Natural killer cell (primary cell): Measurements from ENCODE around the gene GRK2. TPM values are rescaled to one million over a fixed set of nuclear protein-coding genes. Genes with fewer than 3 reads are reported as not detected.
A peak's percentile ranks its signal among the peaks of the same experiment; 100 is the strongest.

Source experiments
- ATAC-seq, 3 donors: fragments of 150-1000 bp in 2 of 3; fragments of 200-7000 bp in 1 of 3; cut with Tn5 transposase; 1 replicate in 1 of 3; 2 replicates in 2 of 3; pipeline ENCODE4 v1.10.0; 2021; ENCODE audit warnings: mild to moderate bottlenecking in 2 of 3, moderate library complexity in 2 of 3
- DNase-seq, 2 donors: peaks; one replicate each; pipeline versions ENCODE4 v3.0.0 to v3.0.0-alpha.2; 2013 to 2021; ENCODE audit warnings: mixed read lengths in 1 of 2
- H3K27ac ChIP-seq: one replicate; pipeline ENCODE4 v1.5.1; 2013; ENCODE audit warnings: mild to moderate bottlenecking, low read length
- H3K27me3 ChIP-seq: one replicate; pipeline ENCODE4 v1.6.1; 2013; ENCODE audit warnings: low read length; ENCODE audit not compliant: control insufficient read depth, insufficient read depth
- H3K36me3 ChIP-seq: one replicate; pipeline ENCODE4 v1.6.1; 2013; ENCODE audit warnings: low read length; ENCODE audit not compliant: control insufficient read depth, insufficient read depth
- H3K4me1 ChIP-seq: one replicate; pipeline ENCODE4 v1.6.1; 2013; ENCODE audit warnings: low read length; ENCODE audit not compliant: control insufficient read depth, insufficient read depth
- H3K4me3 ChIP-seq: one replicate; pipeline ENCODE4 v1.5.1; 2013; ENCODE audit warnings: low read length
- H3K9me3 ChIP-seq: one replicate; pipeline ENCODE4 v1.6.1; 2013; ENCODE audit warnings: low read length; ENCODE audit not compliant: control insufficient read depth, insufficient read depth
- H3K27ac Mint-ChIP-seq, 2 donors: one replicate each; pipeline ENCODE4 v1.8.0; 2022; ENCODE audit warnings: mild to moderate bottlenecking in 2 of 2, mixed read lengths in 2 of 2, moderate library complexity in 1 of 2
- H3K27me3 Mint-ChIP-seq, 2 donors: one replicate each; pipeline ENCODE4 v1.8.0; 2022; ENCODE audit warnings: low read depth in 2 of 2, mixed read lengths in 2 of 2
- H3K36me3 Mint-ChIP-seq: one replicate; pipeline ENCODE4 v1.8.0; 2022; ENCODE audit warnings: mixed read lengths
- H3K4me1 Mint-ChIP-seq, 2 donors: one replicate each; pipeline ENCODE4 v1.8.0; 2022; ENCODE audit warnings: mixed read lengths in 2 of 2
- H3K4me3 Mint-ChIP-seq: one replicate; pipeline ENCODE4 v1.8.0; 2022; ENCODE audit warnings: mild to moderate bottlenecking, moderate library complexity, mixed read lengths
- H3K9me3 Mint-ChIP-seq, 2 donors: one replicate each; pipeline ENCODE4 v1.8.0; 2022; ENCODE audit warnings: mixed read lengths in 2 of 2
- WGBS: methylation state at CpG from one replicate; pipeline ENCODE4 v1.1.7; 2013; ENCODE audit warnings: missing lambda C conversion rate; ENCODE audit not compliant: insufficient coverage; 5-methylcytosine and 5-hydroxymethylcytosine counted together
- intact Hi-C: fragments of 100-400 bp; cut with micrococcal nuclease; formaldehyde crosslinking; loops from one replicate; pipeline ENCODE4 v1.14.2; 2022
- total RNA-seq, 4 donors: library from RNA; stranded (reverse); fragments of 120-200 nt in 1 of 4; gene quantifications; one replicate each; pipeline versions ENCODE4 v1.2.3 to v1.2.4, GENCODE V29; 2013 to 2022
- TF ChIP-seq, protein P1 (sequence below): fragments of 200-600 bp; IDR thresholded peaks from one replicate; pipeline ENCODE4 v1.8.0; 2022; ENCODE audit warnings: antibody characterized with exemption

Gene GRK2
- total RNA-seq: 100 to 1,000 TPM; 390 to 482 (median 441) TPM
- 188 TPM for total RNA-seq (2013)

DNA sequence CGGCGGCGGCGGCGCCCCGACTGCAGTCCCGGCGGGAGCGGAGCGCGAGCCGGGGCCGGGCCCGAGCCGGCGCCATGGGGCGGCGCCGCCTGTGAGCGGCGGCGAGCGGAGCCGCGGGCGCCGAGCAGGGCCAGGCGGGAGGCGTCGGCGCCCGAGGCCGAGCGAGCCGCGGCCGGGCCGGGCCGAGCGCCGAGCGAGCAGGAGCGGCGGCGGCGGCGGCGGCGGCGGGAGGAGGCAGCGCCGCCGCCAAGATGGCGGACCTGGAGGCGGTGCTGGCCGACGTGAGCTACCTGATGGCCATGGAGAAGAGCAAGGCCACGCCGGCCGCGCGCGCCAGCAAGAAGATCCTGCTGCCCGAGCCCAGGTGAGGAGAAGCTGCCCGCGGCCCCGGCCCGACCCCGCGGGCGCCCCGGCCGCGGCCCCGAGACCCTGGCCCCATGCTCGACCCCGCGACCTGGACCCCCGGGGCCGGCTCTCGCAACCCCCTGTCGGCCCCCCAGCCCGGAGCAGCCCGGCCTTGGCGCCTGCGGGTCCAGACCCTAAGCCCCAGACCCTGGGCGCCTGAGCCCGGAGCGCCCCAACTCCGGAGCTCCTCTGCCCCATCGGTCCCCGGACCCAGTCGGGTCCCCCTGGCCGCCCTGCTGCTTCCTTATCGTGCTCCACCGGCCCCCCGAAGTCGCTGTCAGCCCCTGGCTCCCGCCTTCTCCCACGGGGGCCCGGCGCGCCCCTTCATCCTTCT, at the start of gene GRK2:
GRK2 (plus strand) TSS at position 25 of the 739 bp plus-strand sequence; CDS start at position 252, 227 bp downstream.
- ATAC-seq: peak; percentile 27 to 44 (median 33)
- H3K27me3 Mint-ChIP-seq: peaks cover 0 to 3% of the 10 kb centered on the region in 2 donors
- Histone ChIP-seq H3K27ac (peak within 1 kb of the TSS; percentile 95), H3K36me3 (peaks cover 18% of the 10 kb centered on the region), H3K27me3 (no peaks in the 10 kb centered on the region), H3K4me1 (peaks cover 75% of the 10 kb centered on the region), H3K9me3 (no peaks in the 10 kb centered on the region), H3K4me3 (peak within 1 kb of the TSS; percentile 91)
- intact Hi-C loops: loop anchor here (1.0 to 5.0 kb wide), 3 partner anchors 51 to 241 kb away; partner anchors contain the start of genes CDK2AP2, CLCF1 and PITPNM1
- WGBS: under 1% methylated on average over 103 of the region's 103 CpGs
- H3K4me1 Mint-ChIP-seq: peaks cover 65 to 80% of the 10 kb centered on the region in 2 donors
- H3K36me3 Mint-ChIP-seq: no peaks in the 10 kb centered on the region
- peak within 1 kb of the TSS; percentile 97 for H3K4me3 Mint-ChIP-seq
- H3K27ac Mint-ChIP-seq: peak within 1 kb of the TSS; percentile 96 to 97
- H3K9me3 Mint-ChIP-seq: no peaks in the 10 kb centered on the region
- peak in 1 of 2 donors; percentile 74 for DNase-seq
- TF ChIP-seq, protein P1, sequence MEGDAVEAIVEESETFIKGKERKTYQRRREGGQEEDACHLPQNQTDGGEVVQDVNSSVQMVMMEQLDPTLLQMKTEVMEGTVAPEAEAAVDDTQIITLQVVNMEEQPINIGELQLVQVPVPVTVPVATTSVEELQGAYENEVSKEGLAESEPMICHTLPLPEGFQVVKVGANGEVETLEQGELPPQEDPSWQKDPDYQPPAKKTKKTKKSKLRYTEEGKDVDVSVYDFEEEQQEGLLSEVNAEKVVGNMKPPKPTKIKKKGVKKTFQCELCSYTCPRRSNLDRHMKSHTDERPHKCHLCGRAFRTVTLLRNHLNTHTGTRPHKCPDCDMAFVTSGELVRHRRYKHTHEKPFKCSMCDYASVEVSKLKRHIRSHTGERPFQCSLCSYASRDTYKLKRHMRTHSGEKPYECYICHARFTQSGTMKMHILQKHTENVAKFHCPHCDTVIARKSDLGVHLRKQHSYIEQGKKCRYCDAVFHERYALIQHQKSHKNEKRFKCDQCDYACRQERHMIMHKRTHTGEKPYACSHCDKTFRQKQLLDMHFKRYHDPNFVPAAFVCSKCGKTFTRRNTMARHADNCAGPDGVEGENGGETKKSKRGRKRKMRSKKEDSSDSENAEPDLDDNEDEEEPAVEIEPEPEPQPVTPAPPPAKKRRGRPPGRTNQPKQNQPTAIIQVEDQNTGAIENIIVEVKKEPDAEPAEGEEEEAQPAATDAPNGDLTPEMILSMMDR: no peak

DNA sequence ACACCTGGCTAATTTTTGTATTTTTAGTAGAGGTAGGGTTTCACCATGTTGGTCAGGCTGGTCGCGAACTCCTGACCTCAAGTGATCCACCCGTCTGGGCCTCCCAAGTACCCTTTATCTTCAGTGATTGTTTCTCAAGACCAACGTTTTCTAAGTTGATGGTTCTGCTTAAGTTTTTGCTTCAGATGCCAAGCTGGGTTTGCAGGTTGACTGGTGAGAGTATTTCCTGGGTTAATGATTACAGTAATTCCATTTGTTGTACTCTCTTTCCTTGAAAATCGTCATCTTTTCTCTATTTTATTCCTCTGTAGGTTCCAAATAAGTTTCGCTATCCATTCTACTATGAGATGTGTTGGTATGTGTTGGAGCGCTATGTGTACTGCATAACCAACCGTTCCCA, 38.5 kb upstream of the GRK2 start:
- intact Hi-C loops: no loop called here
- Histone ChIP-seq H3K36me3 (peaks cover 59% of the 10 kb centered on the region), H3K4me3 (no peak overlapping the region), H3K9me3 (no peaks in the 10 kb centered on the region), H3K4me1 (peaks cover 4% of the 10 kb centered on the region), H3K27ac (no peak overlapping the region), H3K27me3 (no peaks in the 10 kb centered on the region)
- Mint-ChIP-seq H3K27me3 (no peaks in the 10 kb centered on the region), H3K9me3 (no peaks in the 10 kb centered on the region), H3K4me3 (no peak overlapping the region), H3K4me1 (no peaks in the 10 kb centered on the region), H3K36me3 (peaks cover 7% of the 10 kb centered on the region), H3K27ac (peak overlapping the region in 1 of 2 donors; percentile 38)
- DNase-seq (no peak), ATAC-seq (no peak)
- TF ChIP-seq, protein P1: no peak
- WGBS: 95% methylated on average over 5 of the region's 8 CpGs

DNA sequence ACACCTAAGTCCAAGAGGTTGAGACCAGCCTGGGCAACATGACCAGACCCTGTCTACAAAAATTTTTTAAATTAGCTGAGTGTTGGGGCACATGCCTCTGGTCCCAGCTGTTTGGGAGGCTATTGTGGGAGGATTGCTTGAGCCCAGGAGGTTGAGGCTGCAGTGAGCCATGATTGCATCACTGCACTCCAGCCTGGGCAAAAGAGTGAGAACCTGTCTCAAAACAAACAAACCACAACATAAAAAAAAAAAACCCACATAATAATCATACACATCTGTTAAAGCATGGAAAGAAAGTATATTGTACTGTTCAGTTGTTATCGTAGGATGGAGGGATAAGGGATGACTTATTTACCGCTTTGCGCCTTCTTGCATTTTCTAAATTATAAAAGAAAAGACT, 35.9 kb upstream of the GRK2 start:
- no peaks in the 10 kb centered on the region for H3K9me3 ChIP-seq
- WGBS: no CpG with 5 or more reads among the region's 3 CpGs
- intact Hi-C loops: no loop called here
- no peak for DNase-seq
- H3K36me3 ChIP-seq: peaks cover 48% of the 10 kb centered on the region
- Mint-ChIP-seq H3K27me3 (no peaks in the 10 kb centered on the region), H3K9me3 (no peaks in the 10 kb centered on the region), H3K27ac (peak overlapping the region in 1 of 2 donors; percentile 21), H3K4me3 (no peak overlapping the region), H3K36me3 (peaks cover 14% of the 10 kb centered on the region), H3K4me1 (peaks cover 5 to 8% of the 10 kb centered on the region in 2 donors)
- H3K27ac ChIP-seq: no peak overlapping the region
- peaks cover 4% of the 10 kb centered on the region for H3K4me1 ChIP-seq
- no peak overlapping the region for H3K4me3 ChIP-seq
- peak in 2 of 3 donors; percentile 12 to 26 for ATAC-seq
- H3K27me3 ChIP-seq: no peaks in the 10 kb centered on the region
- TF ChIP-seq, protein P1: no peak
